ENCODE results near the gene PDPK1.
"Not testable (repeated sequence)": the region's sequence is repeated elsewhere in the genome, so short reads cannot be mapped to it uniquely, and the experiment has no call there.

PDPK1 gene

DNA sequence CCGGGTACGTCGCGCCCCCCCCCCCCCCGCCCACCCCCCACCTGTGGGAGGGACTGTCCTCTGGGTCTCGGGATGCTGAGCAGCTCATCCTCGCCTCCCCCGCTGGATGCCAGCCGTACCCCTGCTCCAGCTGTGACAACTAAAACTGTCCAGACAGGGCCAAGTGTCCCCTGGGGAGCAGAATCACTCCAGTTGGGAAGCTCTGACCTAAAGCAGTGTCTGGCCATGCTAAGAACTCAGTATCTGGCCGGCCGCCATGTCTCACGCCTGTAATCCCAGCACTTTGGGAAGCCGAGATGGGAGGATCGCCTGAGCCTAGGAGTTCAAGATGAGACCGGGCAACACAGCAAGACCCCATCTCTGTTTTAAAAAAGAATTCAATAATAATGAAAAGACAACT, 83.0 kb downstream of the PDPK1 start:
- DNase-seq, result not testable (repeated sequence)

DNA sequence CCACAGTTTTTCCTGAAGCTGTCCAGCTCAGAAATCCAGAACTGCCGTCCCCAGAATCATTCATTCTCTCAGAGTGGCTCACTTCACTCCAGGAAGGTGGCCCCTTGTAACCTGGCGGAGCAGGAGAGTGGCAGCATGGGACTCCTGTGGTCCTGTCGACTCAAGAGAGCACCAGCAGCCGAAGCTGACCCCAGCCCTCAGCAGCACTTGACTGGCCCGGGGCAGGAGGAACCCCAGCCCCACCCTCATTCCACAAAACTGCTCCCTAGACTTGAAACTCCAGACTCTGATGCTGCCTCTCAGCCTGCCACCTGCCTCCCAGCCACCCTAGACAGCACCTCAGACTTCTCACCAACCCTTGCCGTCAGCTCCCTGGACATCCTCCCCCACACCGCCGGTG, 83.6 kb downstream of the PDPK1 start:
- not testable (repeated sequence) for DNase-seq

DNA sequence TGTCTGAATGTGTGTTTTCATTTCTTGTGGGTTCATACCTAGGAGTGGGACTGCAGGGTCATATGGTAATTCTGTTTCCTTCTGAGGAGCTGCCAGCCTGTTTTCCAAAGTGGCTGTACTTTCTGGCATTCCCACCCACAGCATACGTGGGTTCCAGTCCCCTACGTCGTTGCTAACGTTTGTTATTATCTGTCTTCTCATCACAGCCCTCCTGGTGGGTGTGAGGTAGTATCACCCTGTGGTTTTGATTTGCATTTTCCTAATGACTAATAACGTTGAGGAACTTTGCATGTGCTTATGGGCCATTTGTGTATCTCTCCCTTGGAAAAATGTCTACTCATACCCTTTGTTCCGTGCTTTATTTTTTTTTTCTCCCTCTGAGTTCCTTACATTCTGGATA, 89.3 kb downstream of the PDPK1 start:
- DNase-seq, result not testable (repeated sequence)

DNA sequence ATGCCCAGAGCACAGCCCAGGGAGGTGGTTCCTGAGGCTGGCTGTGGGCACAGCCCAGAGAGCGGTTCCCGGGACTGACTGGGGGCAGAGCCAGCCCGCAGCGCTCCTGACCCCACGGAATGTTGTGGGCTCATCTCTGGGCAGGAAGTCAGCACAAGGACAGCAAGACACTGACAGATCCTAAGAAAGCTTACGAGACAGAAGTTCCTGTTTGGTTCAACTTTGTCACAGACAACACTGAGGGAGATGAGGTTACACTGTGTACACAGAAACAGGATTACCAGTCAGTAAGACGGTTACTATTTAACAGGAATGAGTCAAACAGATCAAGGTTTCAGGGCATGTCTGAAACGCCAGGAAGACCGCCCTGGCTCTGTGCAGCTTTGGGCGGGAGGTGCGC, 93.4 kb downstream of the PDPK1 start:
- not testable (repeated sequence) for DNase-seq

GRCh38 chr16:2632291-2632690, 94.5 kb downstream of the PDPK1 start:
- DNase-seq, result not testable (repeated sequence)

GRCh38 chr16:2639071-2639721, 101.4 kb downstream of the PDPK1 start:
- peak; percentile 41 for DNase-seq

GRCh38 chr16:2639722-2640072, 101.9 kb downstream of the PDPK1 start:
- peak; percentile 25 for DNase-seq

DNA sequence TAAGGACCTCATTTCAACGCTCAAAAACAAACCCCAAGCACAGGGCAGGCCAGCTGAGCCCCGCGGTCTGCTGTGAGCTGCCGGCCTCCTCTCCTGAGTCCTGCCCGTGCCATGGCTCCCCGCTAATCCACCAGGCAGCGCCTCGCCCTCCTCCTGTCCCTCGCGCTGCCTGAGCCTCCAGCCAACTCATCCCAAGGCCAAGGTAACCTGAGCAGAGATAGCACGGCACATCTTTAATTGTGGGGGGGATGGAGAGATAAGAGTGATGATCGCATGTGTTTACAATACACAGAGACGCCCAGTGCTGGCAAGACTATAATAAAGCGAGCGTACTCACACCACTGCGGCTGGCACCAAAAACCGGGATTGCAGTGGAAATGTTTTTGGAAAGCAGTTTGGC, 104.7 kb downstream of the PDPK1 start:
- DNase-seq, result not testable (repeated sequence)

DNA sequence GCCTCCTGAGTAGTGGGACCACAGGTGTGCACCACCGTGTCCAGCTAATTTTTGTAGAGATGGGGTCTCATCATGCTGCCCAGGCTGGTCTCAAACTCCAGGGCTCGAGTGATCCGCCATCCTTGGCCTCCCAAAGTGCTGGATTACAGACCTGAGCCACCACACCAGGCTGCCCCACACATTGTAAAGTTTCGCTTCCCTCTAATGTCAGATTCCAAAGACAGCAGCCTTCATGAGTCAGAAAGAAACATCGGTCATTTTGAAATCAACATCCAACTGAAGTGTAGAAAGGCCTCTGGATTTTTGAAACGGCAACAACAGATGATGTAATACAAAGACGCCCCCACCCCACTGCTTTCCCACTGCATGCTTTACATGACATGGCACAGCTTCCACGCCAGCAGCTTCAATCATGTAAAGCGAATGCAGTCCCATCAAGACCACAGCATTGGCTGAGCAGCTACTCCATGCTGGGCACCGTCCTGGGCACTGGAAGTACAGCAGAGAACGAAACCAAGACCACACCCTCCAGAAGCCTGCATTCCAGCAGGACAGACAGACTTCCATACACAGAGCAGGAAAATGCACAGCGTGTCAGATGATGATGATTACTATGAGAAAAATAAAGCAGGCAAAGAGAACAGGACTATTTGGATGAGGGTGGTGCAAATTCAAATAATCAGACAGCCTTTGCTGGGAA, 107.1 kb downstream of the PDPK1 start:
- not testable (repeated sequence) for DNase-seq

DNA sequence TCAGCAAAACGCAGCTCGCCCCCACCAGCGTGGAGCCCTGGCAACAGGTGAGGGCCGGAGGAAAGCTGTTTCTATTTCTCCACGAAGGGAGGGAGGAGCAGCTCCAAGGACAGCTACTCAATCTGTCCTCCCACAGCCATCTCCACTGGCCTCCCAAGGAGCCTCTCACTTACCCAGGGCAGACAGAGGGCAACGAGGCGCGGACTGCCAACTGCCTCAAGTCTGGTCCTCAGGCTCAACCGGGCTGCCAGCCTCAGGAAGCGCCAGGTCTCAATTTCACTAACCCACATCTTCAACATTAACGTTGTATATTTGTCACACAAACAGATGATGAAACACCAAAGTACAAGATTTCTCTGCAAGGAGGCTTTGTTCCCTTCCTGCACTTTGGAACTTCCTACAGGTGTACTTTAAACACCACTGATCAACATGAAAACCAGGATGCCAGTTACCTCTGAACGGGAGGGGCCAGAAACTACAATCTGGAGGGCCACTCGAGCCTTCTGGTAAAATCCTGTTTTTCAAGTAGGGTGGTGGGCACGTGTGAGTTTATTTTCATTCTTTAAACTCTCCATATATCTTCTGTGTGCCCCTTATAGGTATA, 113.5 kb downstream of the PDPK1 start:
- DNase-seq, result not testable (repeated sequence)

Data from CD4-positive, alpha-beta T cell treated with Interferon gamma for 1 hour (primary cell).